Measurements from ENCODE around the gene RHBDD1.

DNA sequence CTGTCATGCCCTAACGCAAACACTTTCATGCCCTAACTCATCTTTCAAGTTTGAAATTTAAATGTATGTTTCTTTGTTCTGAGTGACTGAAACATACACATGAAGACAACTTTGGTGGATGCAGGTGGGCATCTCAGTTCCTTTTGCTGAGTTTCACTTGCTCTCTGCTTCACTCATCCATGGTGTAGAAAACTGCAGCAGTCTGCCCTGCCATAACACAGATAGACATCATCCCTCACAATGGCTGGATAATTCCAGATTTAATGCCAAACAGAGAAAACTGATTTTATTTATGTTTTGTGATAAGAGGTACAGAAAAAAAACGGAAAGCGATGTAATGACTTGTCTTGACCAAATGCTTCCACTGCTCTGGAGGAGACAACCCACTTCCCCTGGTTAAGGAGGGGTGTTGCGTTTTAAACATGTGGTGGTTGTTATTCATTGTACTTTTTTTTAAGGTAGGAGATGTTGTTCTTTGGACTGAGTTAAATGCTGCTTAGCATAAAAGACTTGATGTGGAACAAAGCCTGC lies 70.4 kb downstream of the RHBDD1 start:
- TF ChIP-seq, protein P1, sequence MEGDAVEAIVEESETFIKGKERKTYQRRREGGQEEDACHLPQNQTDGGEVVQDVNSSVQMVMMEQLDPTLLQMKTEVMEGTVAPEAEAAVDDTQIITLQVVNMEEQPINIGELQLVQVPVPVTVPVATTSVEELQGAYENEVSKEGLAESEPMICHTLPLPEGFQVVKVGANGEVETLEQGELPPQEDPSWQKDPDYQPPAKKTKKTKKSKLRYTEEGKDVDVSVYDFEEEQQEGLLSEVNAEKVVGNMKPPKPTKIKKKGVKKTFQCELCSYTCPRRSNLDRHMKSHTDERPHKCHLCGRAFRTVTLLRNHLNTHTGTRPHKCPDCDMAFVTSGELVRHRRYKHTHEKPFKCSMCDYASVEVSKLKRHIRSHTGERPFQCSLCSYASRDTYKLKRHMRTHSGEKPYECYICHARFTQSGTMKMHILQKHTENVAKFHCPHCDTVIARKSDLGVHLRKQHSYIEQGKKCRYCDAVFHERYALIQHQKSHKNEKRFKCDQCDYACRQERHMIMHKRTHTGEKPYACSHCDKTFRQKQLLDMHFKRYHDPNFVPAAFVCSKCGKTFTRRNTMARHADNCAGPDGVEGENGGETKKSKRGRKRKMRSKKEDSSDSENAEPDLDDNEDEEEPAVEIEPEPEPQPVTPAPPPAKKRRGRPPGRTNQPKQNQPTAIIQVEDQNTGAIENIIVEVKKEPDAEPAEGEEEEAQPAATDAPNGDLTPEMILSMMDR (IDR thresholded peaks at IDR 0.05; ENCODE audit: insufficient read depth, low read length, poor library complexity, severe bottlenecking): no peak
- no peak for TF ChIP-seq EZH2phosphoT487 (conservative IDR thresholded peaks at IDR 0.05; ENCODE audit: low read length)

Measured in SU-DHL-6 (cell line).